Measurements from ENCODE around the gene METTL23.
"Not testable (repeated sequence)": the region's sequence is repeated elsewhere in the genome, so short reads cannot be mapped to it uniquely, and the experiment has no call there.

The METTL23 gene

GRCh38 chr17:76735586-76736348 is 9.1 kb downstream of the METTL23 start:
- no peak for DNase-seq

- peak; percentile 72 for DNase-seq
Measured at GRCh38 chr17:76736349-76737081, 9.9 kb downstream of the METTL23 start.

- DNase-seq, result peak; percentile 98
Measured at GRCh38 chr17:76737082-76737675, 10.5 kb downstream of the METTL23 start, which contains the start of gene SRSF2. TSS of gene SRSF2 (minus strand) at chr17:76737331. CDS start at chr17:76737160, 171 bp downstream.

- DNase-seq, result peak; percentile 93
Measured at GRCh38 chr17:76737676-76738467, 11.2 kb downstream of the METTL23 start, which contains the start of gene MFSD11. TSS of gene MFSD11 (plus strand) at chr17:76738119. CDS start at chr17:76738353, 234 bp downstream.

- no peak for DNase-seq
Measured at GRCh38 chr17:76738468-76738850, 11.8 kb downstream of the METTL23 start.

DNA sequence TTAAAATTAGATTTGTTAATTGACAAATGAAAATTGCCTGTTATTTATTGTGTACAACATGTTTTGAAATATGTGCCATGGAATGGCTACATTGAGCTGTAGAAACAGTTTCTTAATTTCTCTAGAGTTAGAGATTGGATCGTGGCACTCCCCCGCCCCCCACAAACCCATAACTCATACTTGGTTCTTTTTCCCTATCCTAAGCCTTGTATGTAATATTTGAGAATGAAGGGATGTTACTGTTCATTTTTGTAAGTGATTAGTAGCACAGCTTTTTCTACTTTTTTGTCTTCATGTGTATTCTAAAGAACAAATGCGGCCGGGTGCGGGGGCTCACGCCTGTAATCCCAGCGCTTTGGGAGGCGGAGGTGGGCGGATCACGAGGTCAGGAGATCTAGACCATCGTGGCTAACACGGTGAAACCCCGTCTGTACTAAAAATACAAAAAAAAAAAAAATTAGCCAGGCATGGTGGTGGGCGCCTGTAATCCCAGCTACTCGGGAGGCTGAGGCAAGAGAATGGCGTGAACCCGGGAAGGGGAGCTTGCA is 13.0 kb downstream of the METTL23 start:
- not testable (repeated sequence) for DNase-seq

DNA sequence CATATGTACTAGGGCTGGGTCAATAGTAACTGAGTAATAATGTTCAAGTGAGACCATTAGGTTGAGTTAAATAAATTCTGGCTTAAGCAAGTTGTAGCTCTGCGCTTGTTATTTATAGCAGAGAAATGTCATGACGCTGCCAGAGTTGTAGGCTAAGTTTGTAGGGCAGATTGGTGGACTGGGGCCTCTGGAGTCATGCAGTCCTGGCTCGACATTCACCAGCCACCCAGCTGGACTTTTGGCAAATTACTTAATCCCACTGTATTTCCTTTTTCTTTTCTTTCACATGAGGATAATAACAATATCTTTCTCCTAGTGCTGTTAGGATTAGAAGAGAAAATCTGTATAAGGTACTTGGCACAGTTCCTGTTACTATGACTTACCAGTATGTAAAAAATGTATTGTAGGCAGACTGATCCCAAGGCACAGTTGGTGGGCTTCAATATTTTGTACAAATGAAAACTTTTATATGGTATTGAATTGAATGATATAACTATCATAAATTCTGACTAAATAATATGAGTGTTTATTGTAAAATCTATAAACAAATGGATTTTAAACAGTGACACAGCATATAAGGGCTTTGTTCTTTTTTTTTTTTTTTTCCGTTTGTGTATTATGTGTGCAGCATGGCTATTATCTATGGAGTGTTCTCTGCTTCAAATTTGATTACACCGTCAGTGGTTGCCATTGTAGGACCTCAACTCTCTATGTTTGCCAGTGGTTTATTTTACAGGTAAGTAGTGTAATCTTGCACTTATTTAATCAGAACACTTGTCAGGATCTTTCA is 13.9 kb downstream of the METTL23 start:
- DNase-seq, result no peak

- no peak for DNase-seq
Measured at GRCh38 chr17:76742958-76743357, 16.3 kb downstream of the METTL23 start.

DNA sequence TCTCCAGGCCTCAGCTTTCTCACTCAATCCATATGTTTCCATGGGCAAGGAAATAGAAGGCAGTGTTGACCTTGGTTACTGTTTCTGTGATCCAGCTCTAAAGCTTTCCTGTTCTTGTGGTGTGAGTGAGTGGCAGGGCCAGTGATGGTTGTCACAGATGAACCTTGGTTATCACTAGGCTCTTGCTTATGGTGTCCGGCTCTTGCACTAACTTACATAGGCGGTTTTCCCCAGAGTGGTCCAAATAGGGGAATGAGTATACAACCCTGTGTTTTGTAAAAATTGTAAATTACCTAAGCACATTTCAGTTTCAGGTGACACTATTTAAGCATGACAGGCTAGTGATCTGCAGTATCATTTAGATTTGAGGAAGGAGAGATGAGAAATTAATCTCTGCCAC is 18.1 kb downstream of the METTL23 start:
- no peak for DNase-seq

DNA sequence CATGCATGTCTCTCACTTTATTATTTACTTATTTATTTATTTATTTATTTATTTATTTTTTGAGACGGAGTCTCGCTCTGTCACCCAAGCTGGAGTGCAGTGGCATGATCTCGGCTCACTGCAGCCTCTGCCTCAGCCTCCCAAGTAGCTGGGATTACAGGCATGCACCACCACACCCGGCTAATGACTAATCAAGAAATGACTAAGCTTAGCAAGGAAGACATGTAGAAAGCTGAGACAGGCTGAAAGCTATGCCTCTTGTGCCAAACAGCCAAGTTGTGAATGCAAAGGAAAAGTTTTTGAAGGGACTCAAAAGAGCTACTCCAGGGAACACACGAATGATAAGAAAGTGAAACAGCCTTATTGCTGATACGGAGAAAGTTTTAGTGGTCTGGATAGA is 19.1 kb downstream of the METTL23 start:
- not testable (repeated sequence) for DNase-seq

DNA sequence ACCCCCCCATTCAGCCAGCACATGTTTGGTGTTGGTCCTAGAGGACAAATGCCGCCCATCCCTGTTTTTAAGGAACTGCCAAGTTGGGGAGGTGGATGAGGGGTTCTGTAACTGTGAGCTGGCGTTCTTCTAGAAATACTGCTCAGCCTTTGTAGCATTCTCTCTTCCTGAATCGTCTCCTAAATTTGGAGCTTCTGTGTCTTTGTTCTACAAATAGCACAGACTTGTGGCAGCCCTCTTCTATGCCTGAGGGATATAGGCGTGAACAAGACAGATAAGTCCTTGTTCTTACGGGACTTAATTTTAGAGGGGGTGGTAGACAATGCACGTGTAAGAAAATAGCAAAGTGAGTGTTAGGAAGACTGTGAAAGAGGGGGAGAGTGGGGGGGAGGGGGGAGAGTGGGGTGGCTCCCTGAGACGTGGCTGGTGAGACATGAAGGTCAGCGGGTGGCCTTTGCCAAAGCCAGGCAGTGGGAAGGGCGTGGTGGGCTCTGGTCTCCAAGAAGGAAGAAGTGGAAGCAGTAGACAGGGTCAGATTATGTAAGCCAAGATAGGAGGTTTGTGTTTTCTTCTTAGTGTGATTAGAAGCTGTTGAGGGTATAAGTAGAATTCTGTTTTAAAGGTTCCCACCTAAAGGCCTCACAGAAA is 21.2 kb downstream of the METTL23 start:
- DNase-seq, result no peak

DNA sequence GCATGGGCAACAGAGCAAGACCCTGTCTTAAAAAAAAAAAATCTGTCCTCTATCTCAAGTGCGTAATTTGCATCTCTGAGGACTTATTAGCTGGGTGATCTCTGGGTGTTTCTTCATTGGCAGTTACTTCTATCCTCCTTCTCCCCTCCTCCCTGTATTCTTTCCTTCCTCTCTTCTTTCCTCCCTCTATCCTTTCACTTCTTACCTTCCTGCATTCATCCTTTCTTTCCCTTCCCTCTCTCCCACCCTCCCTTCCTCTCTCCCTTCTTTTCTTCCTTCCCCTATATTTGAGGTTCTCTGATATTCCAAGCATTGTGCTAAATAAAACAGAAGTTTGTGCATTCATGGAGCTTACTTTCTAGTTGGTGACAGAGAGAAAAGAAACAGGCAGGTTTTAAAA is 22.0 kb downstream of the METTL23 start:
- no peak for DNase-seq

GRCh38 chr17:76751416-76751993 is 24.9 kb downstream of the METTL23 start:
- no peak for DNase-seq

DNA sequence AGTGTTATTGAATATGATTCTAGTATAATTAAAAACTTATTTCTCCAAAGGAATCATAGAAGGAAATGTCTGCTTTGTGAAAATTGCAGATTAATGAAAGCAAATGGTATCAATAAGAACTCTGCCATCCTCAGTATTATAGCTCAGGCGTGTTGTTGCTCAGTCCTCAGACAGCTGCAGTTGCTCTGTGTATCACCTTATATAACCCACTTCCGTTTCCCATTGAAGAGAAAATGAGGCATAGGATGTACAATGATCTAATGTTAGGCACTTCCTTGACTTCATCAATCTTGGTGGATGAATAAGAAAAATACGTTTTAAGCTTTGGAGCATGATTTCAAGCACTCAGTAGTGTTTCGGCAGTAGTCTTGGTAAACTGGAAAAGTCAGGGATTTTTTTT is 25.4 kb downstream of the METTL23 start:
- DNase-seq, result no peak

DNA sequence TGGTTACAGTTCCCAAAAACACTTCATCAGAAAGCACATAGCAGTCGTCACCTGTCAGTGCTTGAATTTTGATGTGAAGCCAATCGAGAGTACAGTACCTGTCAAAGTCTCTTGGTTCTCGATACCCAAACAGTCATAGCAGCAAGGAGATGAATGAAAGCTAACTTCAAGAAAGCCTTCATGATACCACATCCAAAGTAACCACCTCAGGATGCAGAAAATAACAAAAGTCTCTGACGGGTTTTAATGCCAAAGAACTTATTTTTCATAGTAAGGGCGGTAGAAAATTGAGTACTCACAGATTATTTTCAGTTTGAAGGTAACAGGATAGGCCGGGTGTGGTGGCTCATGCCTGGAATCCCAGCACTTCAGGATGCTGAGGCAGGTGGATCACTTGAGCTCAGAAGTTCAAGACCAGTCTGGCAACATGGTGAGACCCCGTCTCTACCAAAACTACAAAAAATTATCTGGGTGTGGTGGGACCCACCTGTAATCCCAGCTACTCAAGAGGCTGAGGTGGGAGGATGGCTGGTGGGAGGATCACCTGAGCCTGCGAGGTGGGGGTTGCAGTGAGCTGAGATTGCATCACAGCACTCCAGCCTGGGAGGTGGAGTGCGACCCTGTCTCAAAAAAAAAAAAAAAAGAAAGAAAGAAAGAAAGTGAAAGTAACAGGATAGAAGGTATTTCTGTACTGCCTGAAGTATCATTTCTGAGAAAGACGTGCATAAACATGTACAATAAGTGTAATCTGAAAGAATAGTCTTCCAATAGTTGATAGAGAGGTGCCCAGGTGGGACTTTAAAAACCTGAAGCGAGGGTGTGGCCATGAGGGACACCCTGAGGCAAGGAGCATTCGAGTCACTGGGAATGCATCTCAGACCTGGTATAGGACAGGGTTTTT is 26.7 kb downstream of the METTL23 start:
- DNase-seq, result peak; percentile 25

- DNase-seq, result no peak
Measured at GRCh38 chr17:76755285-76755684, 28.6 kb downstream of the METTL23 start.

DNA sequence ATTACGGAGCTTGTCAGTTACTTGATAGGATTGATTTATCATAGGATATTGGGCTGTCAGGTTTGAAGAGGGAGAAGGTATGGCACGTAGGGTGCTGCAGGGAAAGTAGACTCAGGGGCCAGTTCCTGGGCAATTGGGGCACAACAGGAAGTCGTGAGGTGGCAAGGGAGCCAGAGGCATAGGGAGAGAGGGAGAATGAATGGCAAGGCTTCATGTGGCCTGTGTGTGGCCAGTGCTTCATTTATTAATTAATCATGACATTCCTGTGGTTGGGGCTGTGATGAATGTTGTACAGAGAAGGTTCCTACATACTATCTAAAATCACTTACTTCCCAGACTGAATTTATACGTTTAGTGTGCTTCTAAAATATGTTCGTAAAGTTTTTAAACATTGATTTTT is 30.6 kb downstream of the METTL23 start:
- no peak for DNase-seq

DNA sequence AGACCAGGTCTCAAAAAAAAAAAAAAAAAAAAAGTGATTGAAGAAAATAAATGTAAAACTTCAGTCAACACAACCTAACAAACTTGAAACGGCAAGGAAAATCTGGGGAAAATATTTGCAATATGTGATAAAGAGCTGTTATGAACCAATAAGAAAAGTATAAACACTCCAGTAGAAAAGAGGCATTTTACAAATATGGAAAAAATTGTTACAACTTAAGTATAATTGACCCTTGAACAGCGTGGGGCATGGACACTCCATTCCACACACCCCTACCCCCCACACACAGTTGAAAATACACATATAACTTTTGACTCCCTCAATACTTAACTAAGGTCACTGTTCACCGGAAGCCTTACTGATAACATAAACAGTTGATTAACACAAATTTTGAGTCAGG is 31.9 kb downstream of the METTL23 start:
- DNase-seq, result no peak

- DNase-seq, result peak; percentile 58
Measured at GRCh38 chr17:76772842-76773525, 46.3 kb downstream of the METTL23 start.

All from activated CD8-positive, alpha-beta memory T cell treated with anti-CD3 and anti-CD28 coated beads, Interleukin-2, amount 50 U/mL, for 4 hours (primary cell).